PC-3 (cell line): ENCODE data around the gene MOK. TPM values are rescaled to one million over a fixed set of nuclear protein-coding genes. Genes with fewer than 3 reads are reported as not detected.

Experiments used
- ATAC-seq: fragments of 200-7000 bp; cut with Tn5 transposase; 2 replicates; pipeline ENCODE4 v1.9.1; 2020; ENCODE audit warnings: mild to moderate bottlenecking, moderate library complexity
- BruUV-seq: library from RNA; stranded (reverse); fragments of 400-500 nt; replicated peaks from 2 replicates; lab custom pipeline; 2021; lab: Mats Ljungman, UMichigan
- CTCF ChIA-PET: fragments of 300-600 bp; sonication (Branson Sonifier 250); formaldehyde crosslinking; loops from one replicate; lab custom pipeline; 2022; ENCODE audit warnings: antibody characterized with exemption; lab: Charles Lee
- POLR2A ChIA-PET: fragments of 300-600 bp; sonication (Branson Sonifier 250); formaldehyde crosslinking; loops from one replicate; lab custom pipeline; 2022; ENCODE audit warnings: antibody characterized with exemption; ENCODE audit not compliant: unreplicated experiment; lab: Charles Lee
- DNase-seq: peaks from one replicate; pipeline ENCODE4 v3.0.0-alpha.2; 2015
- H2AFZ ChIP-seq: fragments of 300-600 bp; sonication (generic); 2 replicates; pipeline ENCODE4 v1.6.0; 2016; ENCODE audit warnings: antibody characterized with exemption, low read length
- H3F3A ChIP-seq: fragments of 300-600 bp; sonication (generic); one replicate; pipeline ENCODE4 v1.6.0; 2017; ENCODE audit warnings: antibody characterized with exemption, low read length, control low read depth, mild to moderate bottlenecking; ENCODE audit not compliant: unreplicated experiment
- H3K27ac ChIP-seq: fragments of 300-600 bp; sonication (generic); 2 replicates; pipeline ENCODE4 v1.5.1; 2016; ENCODE audit warnings: mild to moderate bottlenecking, low read length
- H3K27me3 ChIP-seq: fragments of 300-600 bp; sonication (generic); 2 replicates; pipeline ENCODE4 v1.6.1; 2016; ENCODE audit warnings: low read length, mixed read lengths
- H3K36me3 ChIP-seq: fragments of 300-600 bp; sonication (generic); 2 replicates; pipeline ENCODE4 v1.6.1; 2016; ENCODE audit warnings: low read depth, mixed run types, low read length, mixed read lengths
- H3K4me1 ChIP-seq: fragments of 300-600 bp; sonication (generic); 2 replicates; pipeline ENCODE4 v1.5.1; 2016; ENCODE audit warnings: low read length; ENCODE audit not compliant: insufficient read depth
- H3K4me2 ChIP-seq: fragments of 300-600 bp; sonication (generic); 2 replicates; pipeline ENCODE4 v1.6.0; 2016; ENCODE audit warnings: low read length
- H3K4me3 ChIP-seq: fragments of 300-600 bp; sonication (generic); 2 replicates; pipeline ENCODE4 v1.5.1; 2016; ENCODE audit warnings: mild to moderate bottlenecking, low read length, mixed read lengths
- H3K79me2 ChIP-seq: fragments of 300-600 bp; sonication (generic); 2 replicates; pipeline ENCODE4 v1.6.1; 2017; ENCODE audit warnings: low read length, mixed read lengths
- H3K9ac ChIP-seq: fragments of 300-600 bp; sonication (generic); 2 replicates; pipeline ENCODE4 v1.6.0; 2016; ENCODE audit warnings: mild to moderate bottlenecking, low read length
- H3K9me2 ChIP-seq: fragments of 300-600 bp; sonication (generic); replicated peaks from 2 replicates; pipeline ENCODE4 v1.6.1; 2016; ENCODE audit warnings: mixed run types, low read length, mixed read lengths
- H3K9me3 ChIP-seq: fragments of 300-600 bp; sonication (generic); 2 replicates; pipeline ENCODE4 v1.6.1; 2016; ENCODE audit warnings: low read length, mixed read lengths
- H4K20me1 ChIP-seq: fragments of 300-600 bp; sonication (generic); 2 replicates; pipeline ENCODE4 v1.6.1; 2016; ENCODE audit warnings: low read length, mixed read lengths
- EZH2 ChIP-seq: fragments of 300-600 bp; sonication (generic); IDR thresholded peaks from one replicate; pipeline ENCODE4 v1.6.1; 2017; ENCODE audit warnings: antibody characterized with exemption, mild to moderate bottlenecking, low read length; ENCODE audit not compliant: unreplicated experiment
- EZH2phosphoT487 ChIP-seq: fragments of 300-600 bp; sonication (generic); IDR thresholded peaks from 2 replicates; pipeline ENCODE4 v1.6.1; 2018; ENCODE audit warnings: mild to moderate bottlenecking, antibody characterized with exemption, low read length, borderline replicate concordance
- intact Hi-C: fragments of 100-400 bp; cut with micrococcal nuclease; formaldehyde crosslinking; loops from 2 replicates; pipeline ENCODE4 v1.9.0; 2023
- total RNA-seq: library from RNA; depleted of rRNA; stranded (reverse); fragments of >200 nt; gene quantifications from 2 replicates; pipeline ENCODE4 v1.2.3, GENCODE V29; 2014
- TF ChIP-seq, protein P1 (sequence below): fragments of 300-600 bp; sonication (generic); conservative IDR thresholded peaks from 2 replicates; pipeline ENCODE4 v1.5.1; 2017; ENCODE audit warnings: antibody characterized with exemption, low read depth, mild to moderate bottlenecking, low read length

MOK gene
- total RNA-seq, 1 experiment from 2014 or later = 108 TPM

DNA sequence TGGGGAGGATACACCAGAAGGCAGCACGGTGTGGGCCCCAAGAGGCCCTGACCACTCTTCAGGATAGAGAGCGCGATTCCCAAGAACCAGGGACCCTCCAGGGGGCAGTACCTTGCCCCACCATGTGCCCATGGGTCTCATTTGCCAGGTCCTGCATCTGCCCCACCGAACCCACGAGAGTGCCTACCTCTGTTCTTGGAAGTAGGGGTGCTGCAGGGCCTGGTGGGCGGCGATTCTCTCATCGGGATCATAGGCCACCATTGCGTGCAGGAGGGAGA lies 72.7 kb downstream of the MOK start:
- TF ChIP-seq, protein P1, sequence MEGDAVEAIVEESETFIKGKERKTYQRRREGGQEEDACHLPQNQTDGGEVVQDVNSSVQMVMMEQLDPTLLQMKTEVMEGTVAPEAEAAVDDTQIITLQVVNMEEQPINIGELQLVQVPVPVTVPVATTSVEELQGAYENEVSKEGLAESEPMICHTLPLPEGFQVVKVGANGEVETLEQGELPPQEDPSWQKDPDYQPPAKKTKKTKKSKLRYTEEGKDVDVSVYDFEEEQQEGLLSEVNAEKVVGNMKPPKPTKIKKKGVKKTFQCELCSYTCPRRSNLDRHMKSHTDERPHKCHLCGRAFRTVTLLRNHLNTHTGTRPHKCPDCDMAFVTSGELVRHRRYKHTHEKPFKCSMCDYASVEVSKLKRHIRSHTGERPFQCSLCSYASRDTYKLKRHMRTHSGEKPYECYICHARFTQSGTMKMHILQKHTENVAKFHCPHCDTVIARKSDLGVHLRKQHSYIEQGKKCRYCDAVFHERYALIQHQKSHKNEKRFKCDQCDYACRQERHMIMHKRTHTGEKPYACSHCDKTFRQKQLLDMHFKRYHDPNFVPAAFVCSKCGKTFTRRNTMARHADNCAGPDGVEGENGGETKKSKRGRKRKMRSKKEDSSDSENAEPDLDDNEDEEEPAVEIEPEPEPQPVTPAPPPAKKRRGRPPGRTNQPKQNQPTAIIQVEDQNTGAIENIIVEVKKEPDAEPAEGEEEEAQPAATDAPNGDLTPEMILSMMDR = no peak
- no peak for TF ChIP-seq EZH2phosphoT487
- TF ChIP-seq EZH2 = no peak
- DNase-seq = no peak
- intact Hi-C loops = no loop called here
- Histone ChIP-seq H3K9me2 (no peaks in the 10 kb centered on the region), H3K27ac (no peak overlapping the region), H3K4me1 (peaks cover 12% of the 10 kb centered on the region), H3K27me3 (no peaks in the 10 kb centered on the region), H2AFZ (no peak overlapping the region), H3F3A (no peaks in the 10 kb centered on the region), H3K36me3 (peaks cover 38% of the 10 kb centered on the region), H3K9ac (no peak overlapping the region), H3K9me3 (no peaks in the 10 kb centered on the region), H3K4me2 (no peak overlapping the region), H3K4me3 (no peak overlapping the region), H4K20me1 (no peaks in the 10 kb centered on the region), H3K79me2 (peaks cover 19% of the 10 kb centered on the region; the same call in 1 of the 2 replicates)
- ChIA-PET POLR2A (no interaction called here), CTCF (no interaction called here)
- no TSS peak for BruUV-seq
- no peak for ATAC-seq

DNA sequence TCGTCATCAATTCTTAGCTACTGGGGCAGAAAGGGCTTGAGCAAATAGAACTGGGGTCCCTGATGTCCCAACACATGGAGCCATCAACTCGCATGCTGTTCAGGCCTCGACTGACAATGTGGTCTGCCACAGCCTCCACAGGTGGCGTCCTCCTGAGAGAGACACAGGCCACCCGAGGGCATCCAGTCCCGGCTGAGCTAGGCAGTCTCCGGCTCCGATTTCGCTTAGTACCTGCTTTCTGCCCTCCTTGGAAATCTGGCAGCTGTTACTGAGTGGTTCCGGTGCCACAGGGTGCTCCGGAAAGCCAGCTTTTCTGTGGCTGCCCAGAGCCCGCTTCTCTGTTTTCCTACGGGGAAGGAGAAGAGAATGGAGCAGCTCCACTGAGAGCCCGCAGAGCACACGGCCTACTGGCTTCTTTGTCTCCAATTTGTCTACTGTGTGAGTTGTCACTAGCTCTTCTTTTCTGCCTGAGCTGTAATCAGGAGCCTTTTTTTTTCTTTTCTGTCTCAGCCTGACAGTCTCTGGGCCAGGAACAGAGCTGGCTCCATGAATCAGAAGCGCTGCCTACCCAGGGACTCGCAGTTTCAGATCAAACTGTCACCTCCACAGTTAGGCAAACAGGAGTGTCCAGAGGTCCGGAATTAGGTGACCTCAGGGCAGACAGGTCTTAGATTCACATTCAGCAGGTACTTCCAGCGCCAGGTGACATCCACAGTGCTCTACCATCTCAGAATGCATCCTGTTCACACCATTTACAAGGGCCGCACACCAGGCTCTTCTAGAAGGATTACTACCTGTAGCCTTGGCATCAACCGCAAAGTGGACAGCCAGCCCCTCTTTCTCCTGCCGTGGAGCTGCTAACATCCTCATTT lies 73.3 kb downstream of the MOK start:
- no peak overlapping the region for H3K9ac ChIP-seq
- no peak overlapping the region for H3K4me2 ChIP-seq
- peaks cover 12% of the 10 kb centered on the region for H3K4me1 ChIP-seq
- peaks cover 38% of the 10 kb centered on the region for H3K36me3 ChIP-seq
- no peak for ATAC-seq
- H3F3A ChIP-seq = no peaks in the 10 kb centered on the region
- CTCF ChIA-PET = interaction anchor here (0.6 kb wide), 1 partner anchor 148 kb away, joined by 4 read pairs; no protein-coding TSS in a partner anchor
- TF ChIP-seq, protein P1 = no peak
- TF ChIP-seq EZH2phosphoT487 (no peak), EZH2 (no peak)
- no TSS peak for BruUV-seq
- no peak overlapping the region for H2AFZ ChIP-seq
- H4K20me1 ChIP-seq = no peaks in the 10 kb centered on the region
- H3K27ac ChIP-seq = no peak overlapping the region
- no peak overlapping the region for H3K4me3 ChIP-seq
- H3K27me3 ChIP-seq = no peaks in the 10 kb centered on the region
- DNase-seq = no peak
- no peaks in the 10 kb centered on the region for H3K9me3 ChIP-seq
- intact Hi-C loops = no loop called here
- H3K9me2 ChIP-seq = no peaks in the 10 kb centered on the region
- POLR2A ChIA-PET = no interaction called here
- H3K79me2 ChIP-seq = peaks cover 13% of the 10 kb centered on the region; the same call in 1 of the 2 replicates
